ENCODE results near the gene POLE.

POLE gene

GRCh38 chr12:132582582-132583410, 104.3 kb downstream of the POLE start:
- Histone ChIP-seq H3K9me3 (no peaks in the 10 kb centered on the region), H3K4me3 (ENCODE audit: low read depth in 1 of 2, low read length in 1 of 2) (no peak overlapping the region), H3K4me1 (ENCODE audit: control insufficient read depth in 1 of 2, insufficient read depth in 1 of 2, low read depth in 1 of 2, low read length in 1 of 2) (no peaks in the 10 kb centered on the region), H3K27me3 (no peaks in the 10 kb centered on the region), H3K36me3 (peaks cover 43% of the 10 kb centered on the region), H3K27ac (no peak overlapping the region)
- TF ChIP-seq CTCF (IDR thresholded peaks at IDR 0.05) = no peak

GRCh38 chr12:132582058-132582420, 105.1 kb downstream of the POLE start:
- Histone ChIP-seq H3K4me1 (ENCODE audit: control insufficient read depth in 1 of 2, insufficient read depth in 1 of 2, low read depth in 1 of 2, low read length in 1 of 2) (no peaks in the 10 kb centered on the region), H3K36me3 (peaks cover 51% of the 10 kb centered on the region), H3K4me3 (ENCODE audit: low read depth in 1 of 2, low read length in 1 of 2) (no peak overlapping the region), H3K27me3 (no peaks in the 10 kb centered on the region), H3K9me3 (no peaks in the 10 kb centered on the region), H3K27ac (no peak overlapping the region)
- no peak for TF ChIP-seq CTCF (IDR thresholded peaks at IDR 0.05)

- TF ChIP-seq CTCF (IDR thresholded peaks at IDR 0.05) = no peak
- Histone ChIP-seq H3K27me3 (no peaks in the 10 kb centered on the region), H3K36me3 (peaks cover 56% of the 10 kb centered on the region), H3K9me3 (no peaks in the 10 kb centered on the region), H3K4me1 (ENCODE audit: control insufficient read depth in 1 of 2, insufficient read depth in 1 of 2, low read depth in 1 of 2, low read length in 1 of 2) (no peaks in the 10 kb centered on the region), H3K27ac (no peak overlapping the region), H3K4me3 (ENCODE audit: low read depth in 1 of 2, low read length in 1 of 2) (no peak overlapping the region)
Observed at GRCh38 chr12:132581348-132582057, 105.6 kb downstream of the POLE start.

- Histone ChIP-seq H3K27me3 (no peaks in the 10 kb centered on the region), H3K4me3 (ENCODE audit: low read depth in 1 of 2, low read length in 1 of 2) (no peak overlapping the region), H3K9me3 (no peaks in the 10 kb centered on the region), H3K36me3 (peaks cover 61% of the 10 kb centered on the region), H3K4me1 (ENCODE audit: control insufficient read depth in 1 of 2, insufficient read depth in 1 of 2, low read depth in 1 of 2, low read length in 1 of 2) (no peaks in the 10 kb centered on the region), H3K27ac (no peak overlapping the region)
- no peak for TF ChIP-seq CTCF (IDR thresholded peaks at IDR 0.05)
Observed at GRCh38 chr12:132580701-132581292, 106.3 kb downstream of the POLE start.

- no peak for TF ChIP-seq CTCF (IDR thresholded peaks at IDR 0.05)
- Histone ChIP-seq H3K36me3 (peaks cover 72% of the 10 kb centered on the region), H3K4me3 (ENCODE audit: low read depth in 1 of 2, low read length in 1 of 2) (no peak overlapping the region), H3K27ac (no peak overlapping the region), H3K27me3 (no peaks in the 10 kb centered on the region), H3K4me1 (ENCODE audit: control insufficient read depth in 1 of 2, insufficient read depth in 1 of 2, low read depth in 1 of 2, low read length in 1 of 2) (no peaks in the 10 kb centered on the region), H3K9me3 (no peaks in the 10 kb centered on the region)
Observed at GRCh38 chr12:132579744-132580143, 107.4 kb downstream of the POLE start.
